T-cell (primary cell): ENCODE results near the gene ABCF2. TPM values are rescaled to one million over a fixed set of nuclear protein-coding genes. Genes with fewer than 3 reads are reported as not detected.

Experiments used
- ATAC-seq, 4 experiments: fragments of 200-7000 bp in 3 of 4; fragments of 150-1000 bp in 1 of 4; cut with Tn5 transposase; replicated peaks in 1 of 4; 1 replicate in 3 of 4; 2 replicates in 1 of 4; pipeline ENCODE4 v1.10.0; 2021; ENCODE audit warnings: moderate library complexity in 3 of 4, mild to moderate bottlenecking in 2 of 4, moderate number of reproducible peaks in 1 of 4
- CTCF ChIA-PET, 2 donors: fragments of 300-600 bp; sonication (Branson Sonifier 250); formaldehyde crosslinking; loops; one replicate each; lab custom pipeline; 2022; ENCODE audit warnings: antibody characterized with exemption in 2 of 2; lab: Charles Lee
- POLR2A ChIA-PET, 2 donors: fragments of 300-600 bp; sonication (Branson Sonifier 250); formaldehyde crosslinking; loops; one replicate each; lab custom pipeline; 2022; ENCODE audit warnings: antibody characterized with exemption in 2 of 2; lab: Charles Lee
- DNase-seq, 35 experiments: peaks; one replicate each; pipeline versions ENCODE4 v3.0.0 to v3.0.0-alpha.2; 2013 to 2023
- H3K27ac ChIP-seq: one replicate; pipeline ENCODE4 v1.5.1; 2013; ENCODE audit warnings: low read length
- H3K27me3 ChIP-seq, 2 experiments: replicated peaks in 1 of 2; 1 replicate in 1 of 2; 2 replicates in 1 of 2; pipeline versions ENCODE4 v1.6.1 to v1.7.0; 2013; ENCODE audit warnings: low read length in 1 of 2, mixed read lengths in 1 of 2; ENCODE audit not compliant: control insufficient read depth in 2 of 2, insufficient read depth in 2 of 2; ENCODE audit errors: extremely low read depth in 1 of 2
- H3K36me3 ChIP-seq, 2 donors: 1 replicate in 1 of 2; 2 replicates in 1 of 2; pipeline versions ENCODE4 v1.6.1 to v1.7.0; 2013; ENCODE audit warnings: low read length in 1 of 2; ENCODE audit not compliant: control insufficient read depth in 2 of 2, insufficient read depth in 1 of 2; ENCODE audit errors: extremely low read depth in 1 of 2
- H3K4me1 ChIP-seq, 2 experiments: 1 replicate in 1 of 2; 2 replicates in 1 of 2; pipeline versions ENCODE4 v1.6.1 to v1.7.0; 2013; ENCODE audit warnings: low read length in 2 of 2, mixed read lengths in 1 of 2; ENCODE audit not compliant: insufficient read depth in 2 of 2, control insufficient read depth in 1 of 2; ENCODE audit errors: extremely low read depth in 1 of 2
- H3K4me3 ChIP-seq, 2 donors: 1 replicate in 1 of 2; 2 replicates in 1 of 2; pipeline versions ENCODE4 v1.5.1 to v1.7.0; 2013; ENCODE audit warnings: mild to moderate bottlenecking in 2 of 2, low read length in 1 of 2, moderate library complexity in 1 of 2; ENCODE audit not compliant: control insufficient read depth in 1 of 2; ENCODE audit errors: extremely low read depth in 1 of 2
- H3K9me3 ChIP-seq: 2 replicates; pipeline ENCODE4 v1.7.0; 2013
- H3K27ac Mint-ChIP-seq, 2 donors: one replicate each; pipeline ENCODE4 v1.8.0; 2020 to 2021; ENCODE audit warnings: mild to moderate bottlenecking in 2 of 2, mixed read lengths in 2 of 2
- H3K27me3 Mint-ChIP-seq, 2 donors: one replicate each; pipeline ENCODE4 v1.8.0; 2021 to 2022; ENCODE audit warnings: mixed read lengths in 2 of 2
- H3K36me3 Mint-ChIP-seq: one replicate; pipeline ENCODE4 v1.8.0; 2021; ENCODE audit warnings: mixed read lengths
- H3K4me1 Mint-ChIP-seq, 3 donors: one replicate each; pipeline ENCODE4 v1.8.0; 2020 to 2022; ENCODE audit warnings: mixed read lengths in 3 of 3, mild to moderate bottlenecking in 1 of 3
- H3K4me3 Mint-ChIP-seq, 3 donors: one replicate each; pipeline ENCODE4 v1.8.0; 2020 to 2022; ENCODE audit warnings: mild to moderate bottlenecking in 3 of 3, mixed read lengths in 3 of 3, moderate library complexity in 3 of 3
- H3K9me3 Mint-ChIP-seq, 3 donors: one replicate each; pipeline ENCODE4 v1.8.0; 2020 to 2022; ENCODE audit warnings: mixed read lengths in 3 of 3
- WGBS: methylation state at CpG from one replicate; pipeline ENCODE4 v1.1.5; 2013; ENCODE audit warnings: missing lambda C conversion rate; ENCODE audit not compliant: insufficient coverage; 5-methylcytosine and 5-hydroxymethylcytosine counted together
- total RNA-seq, 35 experiments: library from RNA in 6 of 35; stranded (reverse) in 6 of 35; fragments of 120-200 nt in 1 of 35; gene quantifications; one replicate each; pipeline versions ENCODE4 v1.2.1 to v1.2.4 and lab custom pipeline; 2013 to 2026

The ABCF2 gene
- total RNA-seq, 5 donors from 2014 or later (not counting 1 experiment from before 2014, with no cell fraction given), result 22.9 to 39.7 (median 38.8) TPM

- peaks cover 27 to 37% of the 10 kb centered on the region in 2 donors for H3K27me3 Mint-ChIP-seq
- 90% methylated on average over 3 of the region's 4 CpGs for WGBS
Observed at GRCh38 chr7:151246851-151247580, 20.0 kb upstream of the ABCF2 start.

GRCh38 chr7:151246102-151246850 lies 19.3 kb upstream of the ABCF2 start:
- Mint-ChIP-seq H3K36me3 (no peaks in the 10 kb centered on the region), H3K27ac (no peak overlapping the region), H3K4me1 (peaks cover 51 to 66% (median 57%) of the 10 kb centered on the region in 3 donors), H3K27me3 (peaks cover 27 to 37% of the 10 kb centered on the region in 2 donors), H3K9me3 (no peaks in the 10 kb centered on the region), H3K4me3 (peak overlapping the region; percentile 47 to 87 (median 54))
- peaks cover 19 to 63% of the 10 kb centered on the region in 2 experiments for H3K4me1 ChIP-seq
- ChIA-PET POLR2A (no interaction called here), CTCF (interaction anchor here in 1 of 2 donors (0.8 to 1.0 kb wide), 2 partner anchors 10 to 31 kb away, joined by 3 read pairs; no protein-coding TSS in a partner anchor)
- H3K27ac ChIP-seq, result no peak overlapping the region
- no peaks in the 10 kb centered on the region for H3K9me3 ChIP-seq
- peaks cover 7 to 70% of the 10 kb centered on the region in 2 experiments for H3K27me3 ChIP-seq
- no peaks in the 10 kb centered on the region for H3K36me3 ChIP-seq
- no peak for DNase-seq
- WGBS, result 69% methylated on average over 6 of the region's 13 CpGs
- no peak for ATAC-seq
- peak overlapping the region in 1 of 2 donors; percentile 53 for H3K4me3 ChIP-seq

More at GRCh38 chr7:151246851-151247580, 20.0 kb upstream of the ABCF2 start:
- no peak for ATAC-seq
- Mint-ChIP-seq H3K4me3 (peak overlapping the region in 2 of 3 donors; percentile 69 to 87), H3K27ac (no peak overlapping the region), H3K9me3 (no peaks in the 10 kb centered on the region), H3K36me3 (no peaks in the 10 kb centered on the region), H3K4me1 (peaks cover 52 to 68% (median 56%) of the 10 kb centered on the region in 3 donors)
- Histone ChIP-seq H3K4me1 (peaks cover 20 to 68% of the 10 kb centered on the region in 2 experiments), H3K9me3 (no peaks in the 10 kb centered on the region), H3K27ac (no peak overlapping the region), H3K4me3 (no peak overlapping the region), H3K36me3 (no peaks in the 10 kb centered on the region), H3K27me3 (peaks cover 7 to 75% of the 10 kb centered on the region in 2 experiments)
- ChIA-PET POLR2A (no interaction called here), CTCF (no interaction called here)
- no peak for DNase-seq

- Mint-ChIP-seq H3K9me3 (no peaks in the 10 kb centered on the region), H3K27me3 (peaks cover 21 to 29% of the 10 kb centered on the region in 2 donors), H3K27ac (no peak overlapping the region), H3K4me1 (peaks cover 44 to 58% (median 49%) of the 10 kb centered on the region in 3 donors), H3K36me3 (no peaks in the 10 kb centered on the region), H3K4me3 (peak overlapping the region; percentile 47 to 87 (median 50))
- Histone ChIP-seq H3K27ac (no peak overlapping the region), H3K4me1 (peaks cover 17 to 59% of the 10 kb centered on the region in 2 experiments), H3K27me3 (peaks cover 5 to 63% of the 10 kb centered on the region in 2 experiments), H3K9me3 (no peaks in the 10 kb centered on the region), H3K36me3 (no peaks in the 10 kb centered on the region), H3K4me3 (peak overlapping the region; percentile 35 to 53)
- ATAC-seq (peak; percentile 70 to 76 (median 73)), DNase-seq (peak; percentile 31 to 83 (median 61))
- POLR2A ChIA-PET, result no interaction called here
- WGBS, result 3% methylated on average over 25 of the region's 60 CpGs
- CTCF ChIA-PET, result interaction anchor here (0.8 to 2.7 kb wide), 3 partner anchors 9 to 32 kb away, joined by 3 to 51 read pairs (median 3); partner anchors contain the start of gene ABCF2 (in 1 of the 2)
Observed at GRCh38 chr7:151245360-151246101, 18.5 kb upstream of the ABCF2 start.

GRCh38 chr7:151244841-151245346 lies 17.9 kb upstream of the ABCF2 start:
- POLR2A ChIA-PET, result no interaction called here
- Mint-ChIP-seq H3K9me3 (no peaks in the 10 kb centered on the region), H3K4me1 (peaks cover 40 to 54% (median 47%) of the 10 kb centered on the region in 3 donors), H3K36me3 (no peaks in the 10 kb centered on the region), H3K27ac (no peak overlapping the region), H3K4me3 (peak overlapping the region; percentile 41 to 87 (median 72)), H3K27me3 (peaks cover 16 to 24% of the 10 kb centered on the region in 2 donors)
- peak overlapping the region; percentile 35 to 44 for H3K4me3 ChIP-seq
- no peaks in the 10 kb centered on the region for H3K36me3 ChIP-seq
- CTCF ChIA-PET, result interaction anchor here (0.5 to 2.7 kb wide), 10 partner anchors 11 to 217 kb away, joined by 3 to 51 read pairs (median 6); partner anchors contain the start of genes ABCF2 (in 2 of the 2), ABCB8 (in 1 of the 2) and CHPF2 (in 1 of the 2)
- H3K9me3 ChIP-seq, result no peaks in the 10 kb centered on the region
- H3K27ac ChIP-seq, result no peak overlapping the region
- ATAC-seq, result no peak
- H3K27me3 ChIP-seq, result peaks cover under 1 to 57% of the 10 kb centered on the region in 2 experiments
- 2% methylated on average over 13 of the region's 15 CpGs for WGBS
- H3K4me1 ChIP-seq, result peaks cover 17 to 56% of the 10 kb centered on the region in 2 experiments
- peak in 1 of 35 experiments; percentile 35 for DNase-seq

- Histone ChIP-seq H3K9me3 (no peaks in the 10 kb centered on the region), H3K4me1 (peaks cover 15 to 50% of the 10 kb centered on the region in 2 experiments), H3K4me3 (peak overlapping the region in 1 of 2 donors; percentile 44), H3K27ac (no peak overlapping the region), H3K27me3 (peaks cover 0 to 51% of the 10 kb centered on the region in 2 experiments), H3K36me3 (peaks cover 0 to 2% of the 10 kb centered on the region in 2 donors)
- peak overlapping the region; percentile 65 to 87 (median 72) for H3K4me3 Mint-ChIP-seq
- H3K27me3 Mint-ChIP-seq, result peaks cover 15 to 23% of the 10 kb centered on the region in 2 donors
- no peaks in the 10 kb centered on the region for H3K9me3 Mint-ChIP-seq
- H3K4me1 Mint-ChIP-seq, result peaks cover 37 to 50% (median 45%) of the 10 kb centered on the region in 3 donors
- no peaks in the 10 kb centered on the region for H3K36me3 Mint-ChIP-seq
- WGBS, result 50% methylated on average over 2 of the region's 10 CpGs
- DNase-seq (peak in 23 of 35 experiments; percentile 30 to 82 (median 48)), ATAC-seq (no peak)
- ChIA-PET CTCF (interaction anchor here (0.5 to 2.7 kb wide), 19 partner anchors 10 to 804 kb away, joined by 3 to 51 read pairs (median 3); partner anchors contain the start of genes ABCF2 (in 2 of the 2), ABCB8 (in 1 of the 2) and CHPF2 (in 1 of the 2)), POLR2A (interaction anchor here in 1 of 2 donors (0.5 to 0.7 kb wide), 2 partner anchors 17 to 72 kb away, joined by 3 to 4 read pairs; partner anchors contain the start of gene ABCF2)
- no peak overlapping the region for H3K27ac Mint-ChIP-seq
Observed at GRCh38 chr7:151244196-151244840, 17.3 kb upstream of the ABCF2 start.
